Measurements from ENCODE around the gene KIF26A.

DNA sequence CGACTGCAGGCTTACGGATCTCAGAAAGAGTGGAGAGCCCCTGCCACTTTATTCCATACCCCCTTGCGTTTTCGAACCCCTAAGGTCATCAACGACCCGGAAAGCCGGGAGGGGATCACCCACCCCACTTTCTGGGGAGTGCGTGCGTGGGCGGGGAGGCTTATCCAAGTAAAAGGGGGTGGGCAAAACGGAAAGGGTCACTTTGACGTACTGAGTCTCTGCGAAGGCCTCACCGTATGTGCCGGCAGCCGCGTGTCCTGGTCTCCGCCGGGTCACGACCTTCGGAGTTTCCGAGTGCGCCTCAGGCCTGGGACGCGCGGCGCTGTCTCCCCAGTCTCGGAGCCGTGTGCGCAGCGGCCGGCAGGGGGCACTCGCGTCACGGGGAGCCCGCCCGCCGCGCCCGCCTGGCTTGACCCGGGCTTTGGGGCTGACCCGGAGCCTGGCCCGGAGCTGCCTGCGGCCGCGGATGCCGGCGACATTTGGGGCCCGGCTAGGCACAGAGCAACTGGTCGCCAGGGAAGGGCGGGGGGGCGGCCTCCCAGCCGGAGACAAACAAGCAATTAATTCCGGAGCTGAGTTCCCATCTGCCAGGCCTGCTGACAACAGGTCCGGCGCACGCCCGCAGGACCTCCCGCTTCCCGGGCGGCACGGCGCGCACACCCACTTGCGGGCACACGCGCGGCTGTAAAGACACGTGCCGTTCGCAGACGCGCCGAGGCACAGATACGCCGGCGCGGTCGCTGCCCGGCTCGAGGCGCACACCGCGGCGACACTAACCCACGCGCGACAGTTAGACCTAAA lies 890 bp upstream of the KIF26A start:
- TF ChIP-seq CTCF (IDR thresholded peaks at IDR 0.05) (peak in 1 of 3 donors; percentile 40), POLR2A (IDR thresholded peaks at IDR 0.05) (no peak)

All from lower leg skin (tissue), 3 donors.